ENCODE data around the gene SPAG4. TPM values are rescaled to one million over a fixed set of nuclear protein-coding genes. Genes with fewer than 3 reads are reported as not detected.

The SPAG4 gene
- total RNA-seq, 1 donor from 2014 or later, result 35.3 TPM

DNA sequence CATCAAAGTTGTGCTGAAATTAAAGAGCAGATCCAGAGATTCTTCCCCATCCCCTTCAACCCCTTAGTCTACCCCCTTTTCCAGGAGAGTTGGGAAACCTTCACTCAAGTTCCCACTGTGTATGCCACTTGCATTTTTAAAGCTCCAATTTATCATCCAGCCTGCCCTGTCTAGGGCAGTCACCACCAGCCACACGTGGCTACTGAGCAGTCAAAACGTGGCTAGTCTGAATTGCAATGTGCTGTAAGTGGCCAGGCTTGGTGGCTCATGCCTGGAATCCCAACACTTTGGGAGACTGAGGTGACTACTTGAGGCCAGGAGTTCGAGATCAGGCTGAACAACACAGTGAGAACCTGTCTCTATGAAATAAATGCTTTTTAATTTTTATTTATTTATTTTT, 38.8 kb upstream of the SPAG4 start:
- TF ChIP-seq, protein P1, sequence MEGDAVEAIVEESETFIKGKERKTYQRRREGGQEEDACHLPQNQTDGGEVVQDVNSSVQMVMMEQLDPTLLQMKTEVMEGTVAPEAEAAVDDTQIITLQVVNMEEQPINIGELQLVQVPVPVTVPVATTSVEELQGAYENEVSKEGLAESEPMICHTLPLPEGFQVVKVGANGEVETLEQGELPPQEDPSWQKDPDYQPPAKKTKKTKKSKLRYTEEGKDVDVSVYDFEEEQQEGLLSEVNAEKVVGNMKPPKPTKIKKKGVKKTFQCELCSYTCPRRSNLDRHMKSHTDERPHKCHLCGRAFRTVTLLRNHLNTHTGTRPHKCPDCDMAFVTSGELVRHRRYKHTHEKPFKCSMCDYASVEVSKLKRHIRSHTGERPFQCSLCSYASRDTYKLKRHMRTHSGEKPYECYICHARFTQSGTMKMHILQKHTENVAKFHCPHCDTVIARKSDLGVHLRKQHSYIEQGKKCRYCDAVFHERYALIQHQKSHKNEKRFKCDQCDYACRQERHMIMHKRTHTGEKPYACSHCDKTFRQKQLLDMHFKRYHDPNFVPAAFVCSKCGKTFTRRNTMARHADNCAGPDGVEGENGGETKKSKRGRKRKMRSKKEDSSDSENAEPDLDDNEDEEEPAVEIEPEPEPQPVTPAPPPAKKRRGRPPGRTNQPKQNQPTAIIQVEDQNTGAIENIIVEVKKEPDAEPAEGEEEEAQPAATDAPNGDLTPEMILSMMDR (IDR thresholded peaks at IDR 0.05), result no peak
- DNase-seq (ENCODE audit: low spot score in 2 of 2), result peak in 1 of 2 donors; percentile 27
- Histone ChIP-seq H3K4me3 (no peak overlapping the region), H3K4me1 (no peaks in the 10 kb centered on the region), H3K9me3 (peaks cover 0 to 11% of the 10 kb centered on the region in 2 donors), H3K27ac (no peak overlapping the region), H3K27me3 (no peaks in the 10 kb centered on the region), H3K36me3 (no peaks in the 10 kb centered on the region)
- intact Hi-C loops (cut with DNase I), result no loop called here

DNA sequence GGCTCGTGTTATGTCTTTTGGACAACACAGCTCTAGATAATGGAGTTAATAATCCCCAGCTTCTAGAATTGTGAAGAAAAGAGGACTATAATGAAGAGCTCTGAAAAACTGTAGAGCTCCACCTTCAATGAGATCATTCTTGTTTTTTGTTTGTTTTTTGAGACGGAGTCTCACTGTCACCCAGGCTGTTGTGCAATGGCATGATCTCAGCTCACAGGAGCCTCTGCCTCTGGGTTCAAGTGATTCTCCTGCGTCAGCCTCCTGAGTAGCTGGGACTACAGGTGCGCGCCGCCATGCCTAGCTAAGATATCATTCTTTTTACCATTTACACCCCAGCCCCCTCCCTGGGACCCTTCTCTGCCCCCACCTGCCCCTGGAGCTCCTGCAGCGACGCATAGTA, 37.2 kb upstream of the SPAG4 start:
- intact Hi-C loops (cut with DNase I), result no loop called here
- TF ChIP-seq, protein P1 (IDR thresholded peaks at IDR 0.05), result no peak
- Histone ChIP-seq H3K4me1 (no peaks in the 10 kb centered on the region), H3K36me3 (no peaks in the 10 kb centered on the region), H3K9me3 (peaks cover 0 to 5% of the 10 kb centered on the region in 2 donors), H3K4me3 (no peak overlapping the region), H3K27me3 (no peaks in the 10 kb centered on the region), H3K27ac (no peak overlapping the region)
- DNase-seq (ENCODE audit: low spot score in 2 of 2), result no peak

DNA sequence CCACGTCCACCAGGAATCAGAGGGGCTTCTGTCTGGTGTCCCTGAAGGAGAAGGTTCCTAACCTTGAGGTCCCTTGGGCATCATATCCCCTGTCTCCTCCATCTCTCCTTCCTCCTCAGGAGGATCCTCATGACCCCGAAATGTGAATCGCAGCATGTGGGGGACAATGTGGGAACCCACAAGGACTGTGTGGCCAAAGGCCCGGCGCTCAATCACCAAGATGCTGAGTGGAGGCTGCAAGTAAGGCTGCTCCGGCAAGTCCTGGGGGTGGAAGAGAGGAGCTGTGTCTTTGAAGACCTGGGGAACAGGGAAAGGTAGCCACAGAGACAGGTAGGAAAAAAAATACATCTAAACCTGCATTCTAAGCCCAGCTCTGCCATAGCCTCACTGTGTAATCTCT, 36.4 kb upstream of the SPAG4 start:
- intact Hi-C loops (cut with DNase I), result no loop called here
- H3K27me3 ChIP-seq, result no peaks in the 10 kb centered on the region
- H3K27ac ChIP-seq, result no peak overlapping the region
- H3K4me3 ChIP-seq, result no peak overlapping the region
- no peaks in the 10 kb centered on the region for H3K4me1 ChIP-seq
- TF ChIP-seq, protein P1 (IDR thresholded peaks at IDR 0.05), result no peak
- peaks cover 0 to 5% of the 10 kb centered on the region in 2 donors for H3K9me3 ChIP-seq
- no peaks in the 10 kb centered on the region for H3K36me3 ChIP-seq
- no peak for DNase-seq (ENCODE audit: low spot score in 2 of 2)

- peak in 1 of 2 donors; percentile 27 for DNase-seq (ENCODE audit: low spot score in 2 of 2)
These were observed 33.5 kb upstream of the SPAG4 start for GRCh38 chr20:35582131-35582530.

DNA sequence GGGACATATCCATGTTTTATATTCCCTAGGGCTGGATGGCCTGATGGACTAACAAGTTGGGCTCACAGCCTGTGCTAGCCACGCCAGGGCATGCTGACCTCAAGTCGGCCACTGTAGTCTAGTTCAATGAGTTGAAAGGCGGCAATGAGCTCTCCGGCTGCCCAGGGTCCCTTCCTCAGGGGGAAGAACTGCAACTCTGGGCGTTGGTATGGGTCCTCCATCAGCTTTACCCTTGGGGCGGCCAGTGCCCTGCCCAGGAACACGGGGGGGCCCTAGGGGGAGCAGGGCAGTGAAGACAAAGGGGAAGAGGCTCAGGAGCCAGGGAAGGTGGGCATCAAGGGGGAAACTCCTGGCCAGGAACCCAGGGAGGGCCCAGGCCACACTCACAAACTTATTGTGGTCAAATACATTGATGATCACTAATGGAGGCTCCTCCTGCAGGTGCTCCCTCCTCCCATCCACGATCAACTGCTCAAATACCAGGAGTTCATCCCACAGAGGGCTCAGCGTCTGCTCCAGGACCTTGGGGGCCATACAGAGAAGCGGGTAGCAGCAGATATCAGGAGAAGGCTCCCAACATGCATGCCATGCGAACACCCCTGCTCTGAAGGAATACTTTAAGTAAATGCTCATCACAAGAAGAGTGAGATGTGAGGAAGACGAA, 32.8 kb upstream of the SPAG4 start:
- Histone ChIP-seq H3K9me3 (peaks cover 0 to 5% of the 10 kb centered on the region in 2 donors), H3K27ac (no peak overlapping the region), H3K4me3 (no peak overlapping the region), H3K27me3 (no peaks in the 10 kb centered on the region), H3K36me3 (no peaks in the 10 kb centered on the region), H3K4me1 (no peaks in the 10 kb centered on the region)
- intact Hi-C loops (cut with DNase I), result no loop called here
- no peak for DNase-seq (ENCODE audit: low spot score in 2 of 2)
- TF ChIP-seq, protein P1 (IDR thresholded peaks at IDR 0.05), result no peak

More at GRCh38 chr20:35582131-35582530, 33.5 kb upstream of the SPAG4 start:
- Histone ChIP-seq H3K27ac (no peak overlapping the region), H3K4me3 (no peak overlapping the region), H3K36me3 (no peaks in the 10 kb centered on the region), H3K27me3 (no peaks in the 10 kb centered on the region), H3K4me1 (no peaks in the 10 kb centered on the region), H3K9me3 (peaks cover 0 to 5% of the 10 kb centered on the region in 2 donors)
- TF ChIP-seq, protein P1 (IDR thresholded peaks at IDR 0.05), result no peak
- intact Hi-C loops (cut with DNase I), result no loop called here
